ENCODE results near the gene COL23A1.

COL23A1 gene

DNA sequence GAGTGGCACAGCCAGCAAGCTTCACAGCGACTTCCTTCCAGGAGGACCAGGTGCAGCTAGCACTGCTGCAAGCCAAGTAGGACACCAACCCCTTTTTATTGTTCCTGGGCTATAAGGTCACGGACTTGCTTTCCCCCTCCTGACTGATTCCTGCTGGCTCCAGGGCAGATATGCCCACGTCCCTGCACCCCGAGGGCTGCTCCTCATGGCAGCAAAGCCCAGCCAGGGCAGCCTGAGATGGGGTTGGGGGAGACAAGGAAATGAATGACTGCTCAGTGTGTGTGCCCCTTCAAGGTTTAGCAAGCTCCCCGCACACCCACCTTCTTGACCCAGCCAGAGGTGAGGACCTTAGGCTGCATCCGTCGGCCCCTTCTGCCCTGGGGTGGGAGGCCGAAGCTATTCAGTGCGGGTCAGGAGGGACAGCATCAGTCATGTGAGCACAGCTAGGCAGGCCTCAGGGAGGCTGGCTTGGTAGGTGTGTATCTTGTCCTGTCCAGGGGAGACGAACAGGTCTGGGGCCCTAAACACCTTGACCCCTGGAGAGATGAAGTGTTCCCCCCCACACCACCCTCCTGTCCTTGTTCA is 221.4 kb downstream of the COL23A1 start:
- DNase-seq, result no peak

DNA sequence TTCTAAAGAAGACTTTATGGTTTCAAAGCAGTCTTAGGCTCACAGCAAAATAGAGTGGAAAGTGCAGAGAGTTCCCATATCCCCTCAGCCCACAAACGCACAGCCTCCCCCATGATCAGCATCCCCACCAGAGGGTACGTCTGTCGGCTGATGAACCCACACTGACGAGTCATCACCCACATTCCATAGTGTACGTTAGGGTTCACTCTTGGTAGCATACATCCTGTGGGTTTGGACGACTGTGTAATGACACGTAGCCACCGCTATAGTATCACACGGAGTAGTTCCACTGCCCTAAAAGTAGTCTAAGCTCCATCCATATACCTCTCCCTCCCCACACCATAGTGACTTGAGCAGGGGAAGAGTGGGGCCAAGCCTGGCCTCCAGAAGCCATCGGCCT is 221.9 kb downstream of the COL23A1 start:
- no peak for DNase-seq

DNA sequence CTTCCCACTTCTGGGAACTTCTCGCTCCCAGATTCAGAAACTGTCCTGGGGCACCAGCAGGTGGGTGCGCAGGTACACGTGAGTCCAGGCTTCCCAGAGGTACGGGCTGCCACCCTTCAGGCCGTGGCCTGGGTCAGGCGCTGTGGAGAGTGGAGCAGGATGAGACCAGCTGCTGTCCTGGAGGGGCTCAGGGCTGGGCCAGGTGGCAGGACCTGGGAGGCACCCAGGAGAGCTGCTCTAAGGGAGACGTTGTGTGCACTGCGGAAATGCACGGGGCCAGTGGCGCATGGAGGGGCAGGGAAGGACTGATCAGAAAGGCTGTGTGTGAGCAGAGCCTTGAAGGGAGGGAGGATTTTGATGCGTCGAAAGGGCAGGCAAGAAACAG is 222.5 kb downstream of the COL23A1 start:
- no peak for DNase-seq

DNA sequence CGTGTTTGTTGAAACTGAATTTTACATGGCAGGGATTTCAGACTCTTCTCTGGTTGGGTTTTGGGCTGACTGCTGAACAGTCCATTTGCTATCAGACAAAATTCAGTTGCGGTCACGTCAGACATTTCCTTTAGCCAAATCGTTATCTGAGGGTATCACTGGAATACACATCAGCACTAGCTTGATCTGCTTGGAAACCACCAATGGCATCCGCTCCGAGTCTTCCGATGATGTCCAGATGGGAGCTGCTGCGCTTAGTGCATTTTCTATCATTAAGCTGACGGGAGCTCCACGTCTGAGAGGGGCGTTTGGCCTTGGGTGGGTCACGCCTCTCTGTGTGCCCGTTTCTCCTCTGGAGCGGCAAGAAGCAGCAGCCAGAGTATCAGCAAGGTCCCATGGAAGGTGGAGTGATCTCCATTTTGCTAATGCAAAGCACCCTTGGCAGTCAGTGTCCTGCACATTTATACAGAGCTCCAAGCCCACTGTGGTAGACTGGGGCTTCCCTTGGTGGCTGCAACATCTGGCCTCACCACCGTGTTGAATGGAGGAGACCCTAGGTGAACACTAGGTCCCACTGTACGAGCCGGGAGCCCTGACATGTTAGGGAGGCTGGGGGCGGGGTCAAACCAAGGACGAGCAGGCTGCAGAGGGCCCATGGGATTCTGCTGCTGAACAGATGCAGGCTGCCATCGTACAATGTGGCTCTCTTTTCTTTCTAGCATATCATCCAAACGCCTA is 223.0 kb downstream of the COL23A1 start:
- no peak for DNase-seq

DNA sequence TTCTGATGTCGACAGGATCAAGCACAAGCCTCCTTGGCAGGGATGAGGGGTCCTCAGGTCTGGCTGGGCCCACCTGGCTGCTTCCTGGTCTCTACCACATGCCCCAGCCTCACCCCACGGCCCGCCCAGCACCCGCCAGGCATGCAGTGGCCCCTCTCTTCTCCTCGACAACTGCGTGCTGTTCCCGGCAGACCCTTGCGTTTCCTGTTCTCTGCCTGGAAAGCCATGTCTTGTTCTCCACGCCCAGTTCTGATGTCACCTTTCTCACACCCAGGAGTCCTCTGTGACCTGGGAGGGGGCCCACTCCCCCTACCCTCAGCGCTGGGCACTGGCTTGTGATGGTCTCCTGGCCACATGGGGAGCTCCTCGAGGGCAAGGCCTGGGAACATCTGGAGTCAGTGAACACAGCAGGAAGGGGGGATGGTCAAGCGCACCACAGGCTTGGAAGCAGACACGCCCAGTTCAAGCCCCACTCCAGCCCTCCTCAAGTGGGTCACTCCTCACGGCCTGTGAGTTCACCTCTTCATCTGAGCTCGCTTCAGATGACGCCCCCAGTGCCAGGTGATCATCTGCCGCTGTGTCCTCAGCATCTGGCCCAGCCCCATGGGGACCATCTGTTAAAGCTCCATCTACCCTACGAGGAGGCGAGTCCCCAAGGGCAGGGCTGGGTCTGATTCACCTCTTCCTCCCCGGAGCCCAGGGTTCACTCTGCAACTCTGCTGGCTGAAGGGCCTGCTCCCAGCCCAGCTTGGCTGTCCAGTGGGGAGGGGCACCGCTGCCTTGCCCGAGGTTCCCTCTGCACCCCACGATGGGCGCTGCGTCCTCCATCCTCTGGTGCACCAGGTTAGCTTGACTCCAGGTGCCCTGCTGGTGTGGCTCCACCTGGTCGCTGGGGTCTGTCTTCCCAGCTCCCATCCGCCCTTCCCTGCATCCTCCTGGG is 224.4 kb downstream of the COL23A1 start:
- DNase-seq, result no peak

DNA sequence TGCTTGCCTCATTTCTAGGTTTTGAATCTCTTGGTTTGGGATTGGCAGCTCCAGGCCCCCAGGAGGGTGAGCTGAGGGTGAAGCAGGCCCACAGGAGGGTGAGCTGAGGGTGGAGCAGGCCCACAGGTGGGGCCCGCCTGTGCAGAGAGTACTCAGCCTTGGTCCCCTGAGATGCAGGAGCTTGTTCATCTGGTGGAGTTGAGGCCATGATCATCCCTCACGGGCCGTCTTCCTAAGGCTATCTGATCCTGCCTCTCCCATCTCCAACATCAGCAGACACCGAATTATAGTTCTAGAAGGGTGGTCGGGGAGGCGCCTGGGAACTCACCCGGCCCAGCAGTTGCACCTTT is 225.9 kb downstream of the COL23A1 start:
- DNase-seq, result no peak

DNA sequence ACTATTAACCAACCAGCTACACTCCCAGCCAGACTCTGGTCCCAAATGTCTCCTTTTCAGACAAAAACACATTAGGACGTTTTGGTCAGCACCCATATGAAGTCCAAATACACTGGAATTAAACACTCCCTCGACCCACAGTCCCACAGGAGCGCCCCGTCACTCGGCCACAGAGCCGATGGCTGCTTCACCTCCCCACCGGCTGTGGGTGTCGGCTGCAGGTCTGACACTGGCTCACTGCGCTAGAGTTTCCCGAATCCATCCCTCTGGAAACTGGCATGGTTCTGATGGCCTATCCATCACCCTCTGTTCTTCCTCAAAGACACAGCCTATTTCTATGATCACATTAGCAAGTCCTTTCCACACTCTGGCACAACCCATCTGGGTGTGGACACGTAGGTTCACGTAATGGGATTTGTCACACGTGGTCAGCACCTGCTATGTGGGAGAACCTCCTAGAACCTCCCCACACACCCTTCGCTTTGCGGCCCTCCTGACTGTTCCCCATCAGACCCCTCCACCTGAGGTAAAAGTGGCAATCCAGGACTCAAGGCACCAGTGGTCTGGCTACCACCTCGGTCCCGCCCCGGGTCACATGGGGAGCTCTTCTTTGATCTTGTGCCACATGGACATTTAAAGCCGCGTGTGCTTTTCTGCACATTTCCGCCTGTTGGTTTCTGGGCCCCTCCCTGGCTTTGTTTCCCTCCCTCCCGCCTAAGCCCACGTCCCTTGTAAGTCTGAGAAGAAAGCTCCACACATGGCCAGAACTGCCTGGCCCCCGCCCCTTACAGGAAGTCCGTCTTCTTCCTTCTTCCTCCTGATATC is 226.5 kb downstream of the COL23A1 start:
- DNase-seq, result no peak

DNA sequence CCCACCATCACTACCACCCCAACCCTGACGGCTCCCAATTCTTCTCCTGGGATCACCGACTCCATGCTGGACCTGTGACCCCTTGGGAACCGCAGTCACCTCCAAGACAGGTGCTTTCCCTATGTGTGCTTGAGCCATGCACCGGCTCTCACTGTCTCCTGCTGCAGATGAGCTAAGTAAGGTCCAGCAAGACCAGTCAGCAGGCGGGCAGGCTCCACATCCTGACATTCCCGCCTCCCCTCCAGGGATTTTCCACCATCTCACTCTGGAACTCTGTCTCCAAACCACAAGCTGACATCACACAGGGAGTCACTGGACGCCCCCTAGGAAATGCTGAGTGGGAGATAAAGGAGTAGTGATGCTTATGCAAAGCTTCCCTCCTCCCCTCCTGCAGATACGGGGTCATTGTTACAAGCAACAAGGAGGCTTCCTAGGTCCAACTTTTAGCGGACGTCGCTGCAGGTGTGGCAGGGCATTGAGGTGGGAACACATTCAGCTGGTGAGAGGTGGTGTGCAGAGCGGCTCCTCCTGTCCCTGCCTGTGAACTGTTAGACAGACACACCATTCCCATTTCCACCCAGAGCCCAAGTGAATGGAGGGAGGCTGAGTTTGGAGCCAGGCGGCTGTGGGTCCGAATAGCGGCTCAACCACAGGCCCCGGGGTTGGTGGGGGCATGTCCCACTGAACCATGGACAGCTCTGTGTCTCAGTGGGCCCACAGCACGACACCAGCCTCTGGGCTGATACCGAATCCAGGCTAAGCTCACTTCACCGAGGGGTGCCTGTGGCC is 228.3 kb downstream of the COL23A1 start:
- DNase-seq, result no peak

DNA sequence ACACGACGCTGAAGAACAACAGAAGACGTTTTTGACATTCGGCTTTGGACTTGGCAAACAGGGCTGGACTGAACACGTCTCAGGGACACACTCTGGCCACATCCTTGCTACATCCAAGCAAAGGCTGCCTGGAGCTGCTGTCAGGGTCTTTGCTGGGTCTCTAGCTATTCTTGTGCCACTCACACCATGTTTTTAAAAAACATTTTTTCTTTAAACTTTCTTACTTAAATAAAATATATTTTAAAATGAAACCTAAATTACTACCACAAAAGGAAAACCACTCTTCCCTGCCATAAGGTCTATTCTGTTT is 229.3 kb downstream of the COL23A1 start:
- DNase-seq, result no peak

DNA sequence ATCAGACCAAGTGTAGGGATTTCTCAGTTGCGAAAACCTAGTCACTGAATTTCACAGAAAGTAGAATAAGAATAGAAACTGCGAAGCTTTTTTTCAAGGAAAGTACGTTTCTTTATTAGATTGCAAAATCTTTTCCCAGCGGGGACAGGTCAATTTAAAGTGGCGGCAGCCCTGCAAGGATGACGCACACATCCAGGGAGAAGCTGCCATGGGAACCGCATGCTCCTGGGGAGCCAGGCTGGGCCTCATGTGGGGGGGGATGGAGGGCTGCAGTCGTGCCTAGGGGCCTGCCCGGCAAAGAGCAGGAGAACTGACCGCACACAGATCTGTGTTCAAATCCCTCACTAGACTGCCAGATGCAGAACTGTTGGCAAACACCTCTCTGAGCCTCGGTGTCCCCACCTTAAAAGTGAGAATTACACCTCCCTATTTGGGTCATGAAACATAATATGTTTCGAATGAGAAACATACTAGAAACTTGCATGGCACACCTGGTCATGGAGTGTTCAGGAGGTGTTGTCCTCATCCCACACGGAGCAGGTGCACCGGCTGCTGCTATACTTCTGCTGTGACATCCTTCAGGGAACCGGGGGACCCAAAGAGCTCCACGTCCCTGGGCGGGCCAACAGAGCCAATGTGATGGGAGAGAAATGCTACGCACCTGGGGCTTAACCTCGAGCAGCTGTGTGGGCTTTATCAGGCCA is 229.8 kb downstream of the COL23A1 start:
- DNase-seq, result no peak

DNA sequence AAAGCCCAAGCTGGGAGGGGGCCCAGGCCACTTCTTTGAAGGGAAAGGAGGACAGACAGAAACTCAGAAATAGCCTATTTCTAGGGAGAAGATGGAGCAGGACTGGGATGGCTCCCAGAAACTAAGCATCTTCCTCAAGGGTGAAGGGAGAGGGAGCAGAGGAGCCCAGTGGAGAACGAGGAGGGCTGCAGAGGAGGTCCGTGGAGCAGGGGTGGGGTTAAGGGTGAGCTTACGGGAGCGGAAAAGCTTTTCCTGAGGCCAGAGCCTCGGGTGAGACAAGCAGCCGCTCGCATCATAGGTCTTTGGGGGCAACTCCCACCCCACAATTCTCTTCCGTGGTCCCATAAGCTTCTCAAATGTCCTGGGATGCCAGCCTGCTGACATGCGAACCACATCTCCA is 230.5 kb downstream of the COL23A1 start:
- no peak for DNase-seq

DNA sequence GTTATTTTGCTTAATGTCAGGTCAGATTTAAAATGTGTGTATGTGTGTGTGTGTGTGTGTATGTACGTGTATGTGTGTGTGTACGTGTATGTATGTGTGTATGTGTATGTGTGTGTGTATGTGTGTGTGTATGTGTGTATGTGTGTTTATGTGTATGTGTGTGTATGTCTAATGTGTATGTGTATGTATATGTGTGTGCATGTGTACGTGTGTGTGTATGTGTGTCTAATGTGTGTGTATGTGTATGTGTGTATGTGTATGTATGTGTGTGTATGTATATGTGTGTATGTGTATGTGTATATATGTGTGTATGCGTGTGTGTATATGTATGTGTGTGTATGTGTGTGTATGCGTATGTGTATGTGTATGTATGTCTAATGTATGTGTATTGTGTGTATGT is 232.5 kb downstream of the COL23A1 start:
- no peak for DNase-seq

DNA sequence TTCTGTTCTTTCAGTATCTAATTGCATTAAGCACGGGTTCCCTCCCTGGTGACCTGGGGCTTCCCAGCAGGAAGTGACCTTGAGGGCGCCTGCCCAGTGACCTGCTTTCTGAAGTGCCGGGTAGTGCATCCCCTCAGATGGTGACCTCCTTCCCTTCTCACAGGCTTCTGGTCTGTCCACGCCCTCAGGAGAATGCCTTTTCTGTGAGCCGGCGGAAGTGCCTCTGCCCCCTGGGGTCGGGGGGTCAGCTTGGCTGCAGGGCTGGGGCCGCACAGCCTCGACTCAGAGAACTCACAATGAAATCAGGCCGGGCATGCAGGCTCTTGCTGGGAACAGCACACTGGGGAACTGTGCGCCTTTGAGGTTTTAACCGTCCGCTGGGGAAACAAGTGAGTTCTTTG is 233.1 kb downstream of the COL23A1 start:
- DNase-seq, result no peak

DNA sequence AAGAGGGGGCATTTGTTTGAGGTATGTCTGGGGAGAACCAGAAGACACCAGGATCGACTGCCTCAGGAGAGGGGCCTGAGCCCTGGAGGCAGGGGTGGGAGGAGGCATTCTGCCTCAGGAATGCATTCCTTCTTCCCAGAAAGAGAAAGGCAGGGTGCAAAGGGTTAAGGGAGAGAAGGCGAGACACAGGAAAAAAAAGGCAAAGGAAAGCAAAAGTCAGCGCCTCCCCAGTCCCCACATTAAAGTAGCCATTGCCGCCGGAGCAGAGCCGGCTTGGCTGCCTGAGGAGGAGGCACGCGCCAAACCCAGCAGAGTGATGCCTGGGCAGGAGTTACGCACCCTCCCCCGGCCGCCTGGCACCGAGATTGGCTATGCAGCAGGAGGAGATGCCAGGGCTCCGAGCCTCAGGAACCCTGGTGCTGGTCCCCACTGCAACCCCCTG is 233.7 kb downstream of the COL23A1 start:
- DNase-seq, result peak; percentile 4

DNA sequence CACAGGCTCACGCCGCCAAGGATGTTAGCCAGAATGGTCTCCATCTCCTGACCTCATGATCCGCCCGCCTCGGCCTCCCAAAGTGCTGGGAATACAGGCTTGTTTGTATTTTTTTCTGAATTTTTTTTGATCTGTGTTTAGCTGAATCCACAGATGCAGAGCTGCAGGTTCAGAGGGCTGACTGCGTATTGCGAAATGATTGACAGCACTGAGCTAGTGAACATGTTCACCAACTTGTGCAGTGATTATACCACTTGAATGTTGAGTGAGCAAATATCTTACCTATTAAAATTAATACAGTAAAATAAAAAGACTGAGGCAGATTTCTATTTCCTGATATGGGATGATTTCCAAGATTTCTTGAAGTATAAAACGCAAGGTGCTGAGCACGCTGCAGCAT is 234.5 kb downstream of the COL23A1 start:
- DNase-seq, result no peak

DNA sequence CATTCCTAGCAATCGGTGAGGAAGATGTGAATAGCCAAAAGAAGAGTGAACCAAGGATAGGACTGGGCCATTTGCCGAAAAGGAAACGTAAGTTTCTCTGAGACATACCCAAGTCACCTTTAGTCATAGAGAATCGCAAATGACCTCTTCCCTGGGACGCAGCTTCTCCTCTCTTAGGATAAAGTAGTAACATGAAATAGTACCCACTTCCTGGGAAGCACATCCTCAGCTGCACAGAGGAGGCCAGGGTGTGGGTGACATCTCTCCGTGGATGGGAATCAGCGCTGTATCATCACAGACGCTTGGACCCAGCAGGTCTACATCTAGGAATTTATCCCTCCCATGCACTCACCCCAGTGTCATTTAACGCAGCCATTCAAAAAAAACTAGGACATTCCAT is 236.7 kb downstream of the COL23A1 start:
- DNase-seq, result no peak

DNA sequence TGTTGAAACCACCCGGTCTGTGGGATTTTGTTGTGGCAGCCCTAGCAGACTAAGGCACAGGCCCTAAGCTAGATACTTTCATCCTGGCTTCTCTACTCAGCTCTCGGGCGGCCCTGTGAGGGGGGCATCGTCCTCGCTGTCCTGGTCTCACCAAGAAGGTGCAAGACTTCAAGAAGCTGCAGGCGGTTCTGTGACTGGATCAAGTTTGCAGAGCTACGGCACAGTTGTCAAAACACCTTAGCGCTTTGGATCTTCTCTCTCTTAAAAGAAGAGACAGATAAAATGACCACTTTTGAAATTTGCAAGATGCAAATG is 238.2 kb downstream of the COL23A1 start:
- no peak for DNase-seq

DNA sequence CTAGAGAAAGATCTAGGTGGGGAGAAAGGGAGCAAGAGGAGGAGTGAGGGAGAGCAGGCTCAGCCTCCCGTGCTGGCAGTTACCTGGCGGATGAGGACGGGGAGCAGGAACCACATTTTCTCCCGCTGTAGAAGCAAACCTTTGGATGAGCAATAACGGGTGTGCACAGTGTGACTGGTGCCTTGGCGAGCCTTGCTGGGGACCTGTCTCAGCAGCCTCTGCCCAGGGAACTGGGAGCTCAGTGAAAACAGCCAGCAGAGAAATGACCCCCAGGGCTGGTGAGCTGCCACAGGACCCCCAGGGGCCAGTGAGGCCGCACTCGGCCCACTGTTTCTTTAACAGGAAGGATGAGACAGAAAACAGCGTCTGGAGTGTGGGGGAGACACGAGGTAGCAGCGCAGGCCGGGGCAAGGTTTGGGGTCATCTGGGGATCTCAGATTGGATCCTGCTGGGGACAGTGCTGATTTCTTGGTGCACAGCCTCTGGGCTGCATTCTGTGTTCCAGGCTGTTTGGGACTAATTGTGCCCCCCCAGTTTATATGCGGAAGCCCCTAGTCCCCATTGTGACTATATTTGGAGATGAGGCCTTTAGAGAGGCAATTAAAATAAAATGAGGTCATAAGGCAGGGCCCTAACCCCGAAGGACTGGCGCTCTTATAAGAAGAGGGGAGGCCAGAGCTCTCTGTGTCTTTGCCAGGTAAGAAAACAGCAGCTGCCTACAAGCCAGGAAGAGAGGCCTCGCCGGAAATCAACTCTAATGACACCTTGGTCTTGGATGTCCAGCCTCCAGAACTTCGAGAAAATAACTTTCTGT is 238.8 kb downstream of the COL23A1 start:
- peak; percentile 17 for DNase-seq

DNA sequence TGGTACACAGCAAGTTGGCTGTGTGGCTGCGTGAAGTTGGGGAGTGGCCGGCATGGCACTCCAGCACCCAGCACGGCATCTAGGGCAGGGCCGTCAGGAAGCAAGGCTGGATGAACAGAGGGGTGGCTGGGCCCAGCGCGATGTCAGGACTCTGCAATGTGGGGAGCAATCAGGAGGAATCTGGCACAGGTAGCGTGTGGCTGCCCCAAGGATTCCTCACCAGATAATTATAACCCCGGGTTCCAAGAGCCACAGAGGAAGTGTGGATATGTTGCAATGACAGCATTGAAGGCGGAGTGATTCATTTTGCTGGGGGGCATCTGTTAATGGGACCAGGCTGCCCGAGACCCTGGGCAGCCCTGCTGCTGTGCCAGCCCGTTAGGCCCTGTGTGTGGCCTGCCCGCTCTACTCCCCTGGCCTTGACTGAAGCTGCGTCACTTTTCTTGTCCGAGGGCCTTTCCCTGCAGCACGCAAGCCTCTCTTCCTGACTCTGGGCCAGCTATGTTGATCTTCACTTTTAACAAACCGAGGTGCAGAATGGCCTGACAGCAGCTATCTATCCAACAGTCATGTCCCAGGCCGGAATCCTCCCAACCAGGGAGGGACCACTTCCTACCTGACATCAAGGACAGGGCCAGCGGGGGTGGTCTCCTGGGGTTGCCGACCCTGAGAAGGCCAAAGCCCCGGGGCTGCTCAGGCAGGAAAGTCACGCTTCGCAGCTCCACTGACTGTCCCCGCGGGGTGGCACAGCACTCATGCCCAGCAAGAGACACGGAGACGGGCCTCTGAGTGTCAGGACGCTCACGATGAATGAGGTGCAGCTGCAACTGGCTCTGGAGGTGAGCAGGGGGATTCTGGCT is 239.6 kb downstream of the COL23A1 start:
- no peak for DNase-seq

Data from DMS79 treated with DMSO at 0.1 percent for 48 hours (cell line).